A673 (cell line): ENCODE measurements around the gene FOXN4. TPM values are rescaled to one million over a fixed set of nuclear protein-coding genes. Genes with fewer than 3 reads are reported as not detected.

ENCODE experiments used
- BruUV-seq: library from RNA; stranded (reverse); fragments of 400-500 nt; replicated peaks from 2 replicates; lab custom pipeline; 2021; lab: Mats Ljungman, UMichigan
- CTCF ChIA-PET: fragments of 300-600 bp; sonication (Branson Sonifier 250); formaldehyde crosslinking; loops from one replicate; lab custom pipeline; 2022; ENCODE audit warnings: antibody characterized with exemption; lab: Charles Lee
- POLR2A ChIA-PET: fragments of 300-600 bp; sonication (Branson Sonifier 250); formaldehyde crosslinking; loops from one replicate; lab custom pipeline; 2022; ENCODE audit warnings: antibody characterized with exemption; ENCODE audit not compliant: low non-redundant PET; lab: Charles Lee
- DNase-seq: peaks from one replicate; pipeline ENCODE4 v3.0.0-alpha.2; 2015; ENCODE audit warnings: low spot score
- H3K27ac ChIP-seq: fragments of 200-600 bp; sonication (generic); 2 replicates; pipeline ENCODE4 v1.5.1; 2016; ENCODE audit warnings: mixed run types, low read depth, mild to moderate bottlenecking, mixed read lengths, antibody characterized with exemption, low read length; ENCODE audit not compliant: poor library complexity, severe bottlenecking
- H3K27me3 ChIP-seq: fragments of 200-600 bp; sonication (generic); replicated peaks from 2 replicates; pipeline ENCODE4 v1.6.1; 2017; ENCODE audit warnings: mixed run types, low read depth, mild to moderate bottlenecking, mixed read lengths, antibody characterized with exemption, low read length; ENCODE audit not compliant: insufficient read depth, poor library complexity
- H3K36me3 ChIP-seq: fragments of 200-600 bp; sonication (generic); 2 replicates; pipeline ENCODE4 v1.6.1; 2016; ENCODE audit warnings: mixed run types, mild to moderate bottlenecking, mixed read lengths, antibody characterized with exemption, low read length; ENCODE audit not compliant: insufficient read depth, poor library complexity, severe bottlenecking
- H3K4me1 ChIP-seq: fragments of 200-600 bp; sonication (generic); 2 replicates; pipeline ENCODE4 v1.6.1; 2017; ENCODE audit warnings: mixed run types, mild to moderate bottlenecking, mixed read lengths, antibody characterized with exemption, low read length; ENCODE audit not compliant: insufficient read depth, poor library complexity, severe bottlenecking
- H3K4me3 ChIP-seq: fragments of 200-600 bp; sonication (generic); 2 replicates; pipeline ENCODE4 v1.5.1; 2016; ENCODE audit warnings: low read depth, mixed run types, mild to moderate bottlenecking, mixed read lengths, low read length; ENCODE audit not compliant: poor library complexity, severe bottlenecking
- H3K9me3 ChIP-seq: fragments of 200-600 bp; sonication (generic); 2 replicates; pipeline ENCODE4 v1.6.1; 2016; ENCODE audit warnings: mixed run types, low read depth, mild to moderate bottlenecking, mixed read lengths, antibody characterized with exemption, low read length; ENCODE audit not compliant: poor library complexity, severe bottlenecking
- CTCF ChIP-seq: fragments of 300-800, 200-600 bp; sonication (generic); conservative IDR thresholded peaks from 2 replicates; pipeline ENCODE4 v1.5.1; 2017; ENCODE audit warnings: low read depth, mild to moderate bottlenecking, antibody characterized with exemption, low read length, moderate library complexity, mixed read lengths
- EZH2 ChIP-seq: fragments of 200-600 bp; sonication (generic); IDR thresholded peaks from 2 replicates; pipeline ENCODE4 v1.6.1; 2017; ENCODE audit warnings: borderline replicate concordance, low read depth, mild to moderate bottlenecking, mixed read lengths, antibody characterized with exemption, low read length; ENCODE audit not compliant: poor library complexity, severe bottlenecking
- intact Hi-C: fragments of 100-400 bp; cut with micrococcal nuclease; formaldehyde crosslinking; loops from one replicate; pipeline ENCODE4 v1.10.0; 2022; ENCODE audit not compliant: unreplicated experiment
- total RNA-seq: library from RNA; stranded (reverse); gene quantifications from 2 replicates; pipeline ENCODE4 v1.2.3, GENCODE V29; 2021

The FOXN4 gene
- total RNA-seq, 1 experiment from 2014 or later: not detected

- intact Hi-C loops: no loop called here
- Histone ChIP-seq H3K4me1 (no peaks in the 10 kb centered on the region), H3K9me3 (no peaks in the 10 kb centered on the region), H3K4me3 (no peak overlapping the region), H3K27ac (no peak overlapping the region), H3K36me3 (no peaks in the 10 kb centered on the region), H3K27me3 (no peaks in the 10 kb centered on the region)
- CTCF ChIA-PET: no interaction called here
- TF ChIP-seq CTCF (no peak), EZH2 (no peak)
- POLR2A ChIA-PET: no interaction called here
- DNase-seq: no peak
- no TSS peak for BruUV-seq
These were observed 32.9 kb downstream of the FOXN4 start for GRCh38 chr12:109276160-109276559.

GRCh38 chr12:109275173-109275572, 33.9 kb downstream of the FOXN4 start:
- no peaks in the 10 kb centered on the region for H3K27me3 ChIP-seq
- H3K27ac ChIP-seq: no peak overlapping the region
- ChIA-PET POLR2A (no interaction called here), CTCF (no interaction called here)
- no peaks in the 10 kb centered on the region for H3K4me1 ChIP-seq
- TF ChIP-seq EZH2 (no peak), CTCF (no peak)
- DNase-seq: no peak
- intact Hi-C loops: no loop called here
- no TSS peak for BruUV-seq
- H3K4me3 ChIP-seq: no peak overlapping the region
- H3K9me3 ChIP-seq: no peaks in the 10 kb centered on the region
- H3K36me3 ChIP-seq: no peaks in the 10 kb centered on the region

GRCh38 chr12:109274381-109274780, 34.7 kb downstream of the FOXN4 start:
- no peaks in the 10 kb centered on the region for H3K4me1 ChIP-seq
- POLR2A ChIA-PET: no interaction called here
- no peaks in the 10 kb centered on the region for H3K9me3 ChIP-seq
- intact Hi-C loops: no loop called here
- no TSS peak for BruUV-seq
- no peak overlapping the region for H3K4me3 ChIP-seq
- H3K27me3 ChIP-seq: no peaks in the 10 kb centered on the region
- TF ChIP-seq CTCF (no peak), EZH2 (no peak)
- CTCF ChIA-PET: interaction anchor here (0.7 kb wide), 1 partner anchor 290 kb away, joined by 3 read pairs; no protein-coding TSS in a partner anchor
- DNase-seq: no peak
- no peak overlapping the region for H3K27ac ChIP-seq
- H3K36me3 ChIP-seq: no peaks in the 10 kb centered on the region
